Colon (tissue), 2 donors: ENCODE data around the gene FCER1G.

Source experiments
- FAIRE-seq: peaks from 2 replicates; lab custom pipeline; 2012; peaks lifted over from hg19 to GRCh38; lab: Jason Lieb, UNC
- donor health status: control.
- donor health status: control.

Gene FCER1G

DNA sequence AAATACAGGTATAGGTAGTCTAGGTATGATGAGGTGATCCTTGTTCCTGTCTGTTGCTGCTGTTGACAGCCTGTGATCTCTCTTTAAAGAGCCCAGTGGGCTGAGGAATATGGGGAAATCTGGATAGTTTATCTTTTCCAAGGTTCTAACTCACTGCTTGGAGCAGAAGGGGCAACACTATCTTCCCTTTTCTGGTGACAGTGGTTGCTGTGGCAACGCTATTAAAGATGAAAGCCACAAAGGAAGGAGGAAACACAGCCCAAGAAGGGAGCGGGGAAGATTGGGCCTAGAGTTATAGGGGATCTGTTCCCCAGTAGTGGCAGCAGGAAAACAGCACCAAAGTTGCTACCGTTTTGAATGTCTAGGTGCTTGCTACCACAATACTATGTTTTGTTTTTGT lies 52.2 kb downstream of the FCER1G start:
- FAIRE-seq: no peak
